NCI-H226 (cell line): Measurements from ENCODE around the gene DNAJC8.
A peak's percentile ranks its signal among the peaks of the same experiment; 100 is the strongest.

ENCODE experiments used
- DNase-seq: peaks from one replicate; pipeline ENCODE4 v3.0.0-alpha.2; 2015

The DNAJC8 gene

GRCh38 chr1:28170001-28170596 is 62.7 kb downstream of the DNAJC8 start:
- peak; percentile 17 for DNase-seq

GRCh38 chr1:28163496-28164161 is 69.2 kb downstream of the DNAJC8 start:
- no peak for DNase-seq

GRCh38 chr1:28162151-28162550 is 70.7 kb downstream of the DNAJC8 start:
- no peak for DNase-seq

DNA sequence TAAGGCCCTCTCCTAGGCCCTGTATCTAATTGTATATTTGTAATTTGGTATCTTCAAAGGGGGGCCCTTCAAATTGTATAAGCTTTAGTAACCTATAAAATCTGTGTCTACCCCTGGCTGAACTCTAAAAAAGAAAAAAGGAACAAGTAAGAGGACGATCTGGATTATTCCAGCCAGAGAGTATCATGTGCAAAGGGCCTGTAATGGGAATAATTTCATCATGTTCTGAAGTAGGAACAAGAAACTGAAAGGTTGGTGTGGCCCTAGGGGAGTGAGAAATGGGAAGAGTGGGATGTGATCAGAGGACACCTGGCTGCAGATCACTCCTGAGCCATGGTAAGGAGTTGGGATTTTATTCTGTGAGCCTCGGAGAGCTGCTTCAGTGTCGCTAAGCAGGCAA is 71.1 kb downstream of the DNAJC8 start:
- DNase-seq, result no peak

DNA sequence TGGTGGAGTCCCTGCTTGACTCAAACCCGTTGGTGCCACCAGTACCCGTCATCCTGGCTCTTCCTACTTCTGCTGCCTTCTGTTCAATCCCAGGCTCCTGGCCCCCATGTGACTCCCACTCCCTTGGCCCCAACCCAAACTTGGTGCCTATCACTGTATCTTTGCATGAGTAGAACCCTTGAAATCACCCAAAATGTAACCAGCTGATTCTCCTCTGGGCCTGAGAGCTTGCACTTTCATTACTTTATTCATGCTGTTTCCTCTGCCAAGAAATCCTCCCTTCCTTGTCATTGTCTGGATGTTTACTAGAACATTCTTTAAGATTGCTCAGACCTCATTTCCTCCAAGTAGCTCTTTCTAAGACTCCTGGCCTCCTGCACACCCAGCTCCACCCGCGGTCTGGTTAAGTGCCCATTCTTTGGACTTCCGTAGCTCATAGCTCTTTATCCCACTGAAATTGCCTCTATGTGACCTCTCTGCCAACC is 72.0 kb downstream of the DNAJC8 start:
- peak; percentile 72 for DNase-seq

DNA sequence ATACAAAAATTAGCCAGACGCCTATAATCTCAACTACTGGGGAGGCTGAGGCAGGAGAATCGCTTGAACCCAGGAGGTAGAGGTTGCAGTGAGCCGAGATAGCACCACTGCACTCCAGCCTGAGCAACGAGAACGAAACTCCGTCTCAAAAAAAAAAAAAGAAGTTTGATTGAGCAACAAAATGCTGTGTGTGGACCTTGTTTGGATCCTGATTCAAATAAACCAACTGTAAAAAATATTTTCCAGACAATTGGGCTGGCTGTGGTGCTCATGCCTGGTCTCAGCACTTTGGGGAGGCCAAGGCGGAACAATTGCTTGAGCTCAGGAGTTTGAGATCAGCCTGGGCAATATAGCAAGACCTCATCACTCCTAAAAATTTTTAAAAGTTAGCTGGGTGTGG is 73.1 kb downstream of the DNAJC8 start:
- no peak for DNase-seq

- DNase-seq, result no peak
These were observed 73.6 kb downstream of the DNAJC8 start for GRCh38 chr1:28159243-28159642.

DNA sequence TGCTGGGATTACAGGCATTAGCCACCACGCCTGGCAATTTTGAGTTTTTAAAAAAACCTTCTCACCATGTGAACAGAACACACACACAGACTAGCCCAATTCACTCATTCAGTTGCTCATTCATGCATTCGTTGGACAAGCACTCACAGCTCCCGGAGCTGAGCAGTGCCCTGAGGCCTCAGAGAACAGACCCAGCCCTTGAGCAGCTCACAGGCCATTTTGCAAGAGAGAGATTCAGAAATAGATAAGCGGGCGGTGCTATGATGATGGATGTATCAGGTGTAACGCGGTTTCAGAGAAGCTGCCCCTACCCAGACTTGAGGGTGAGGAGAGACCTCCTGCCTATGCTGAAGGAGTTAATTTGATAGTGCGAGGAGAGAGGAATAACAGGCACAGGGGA is 74.9 kb downstream of the DNAJC8 start:
- no peak for DNase-seq

GRCh38 chr1:28156821-28157220 is 76.0 kb downstream of the DNAJC8 start:
- no peak for DNase-seq

DNA sequence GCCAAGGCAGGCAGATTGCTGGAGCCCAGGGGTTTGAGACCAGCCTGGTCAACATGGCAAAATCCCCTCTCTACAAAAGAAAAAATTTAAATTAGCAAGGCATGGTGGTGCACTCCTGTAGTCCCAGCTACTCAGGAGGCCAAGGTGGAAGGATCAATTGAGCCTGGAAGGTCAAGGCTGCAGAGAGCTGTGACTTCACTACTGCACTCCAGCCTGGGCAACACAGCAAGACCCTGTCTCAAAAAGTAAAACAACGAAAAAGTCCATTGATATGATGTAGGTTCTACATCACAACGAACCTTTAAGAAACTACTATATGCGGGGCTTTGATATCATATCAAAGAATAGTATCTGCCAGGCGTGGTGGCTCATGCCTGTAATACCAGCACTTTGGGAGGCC is 77.2 kb downstream of the DNAJC8 start:
- no peak for DNase-seq

DNA sequence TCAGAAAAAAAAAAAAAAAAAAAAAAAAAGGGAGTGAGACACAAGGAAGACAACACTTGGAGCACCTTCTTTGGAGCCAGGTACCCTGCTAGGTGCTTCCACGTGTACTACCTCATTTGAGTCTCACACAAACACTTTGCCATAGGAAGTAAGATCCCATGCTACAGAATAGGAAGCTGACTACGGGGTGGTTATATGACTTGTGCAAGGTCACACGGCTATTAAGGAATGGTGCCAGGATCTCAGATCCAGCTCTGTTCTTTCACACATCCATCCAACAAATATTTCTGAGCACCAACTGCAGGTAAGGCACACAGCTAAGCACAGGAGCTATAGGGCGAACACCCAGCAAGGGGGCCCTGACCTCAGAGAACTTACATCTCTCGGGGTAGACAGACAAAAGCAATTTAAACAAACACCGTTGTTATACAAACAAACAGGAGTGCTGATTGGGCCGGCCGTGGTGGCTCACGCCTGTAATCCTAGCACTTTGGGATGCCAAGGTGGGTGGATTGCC is 78.7 kb downstream of the DNAJC8 start:
- DNase-seq, result no peak
